NCI-H526 treated with DMSO at 0.1 percent for 48 hours (cell line): ENCODE results near the gene MYL4.
"Not testable (repeated sequence)": the region's sequence is repeated elsewhere in the genome, so short reads cannot be mapped to it uniquely, and the experiment has no call there.

Experiments
- DNase-seq: peaks from one replicate; lab custom pipeline; 2025; lab: John Stamatoyannopoulos, UW

Gene MYL4

DNA sequence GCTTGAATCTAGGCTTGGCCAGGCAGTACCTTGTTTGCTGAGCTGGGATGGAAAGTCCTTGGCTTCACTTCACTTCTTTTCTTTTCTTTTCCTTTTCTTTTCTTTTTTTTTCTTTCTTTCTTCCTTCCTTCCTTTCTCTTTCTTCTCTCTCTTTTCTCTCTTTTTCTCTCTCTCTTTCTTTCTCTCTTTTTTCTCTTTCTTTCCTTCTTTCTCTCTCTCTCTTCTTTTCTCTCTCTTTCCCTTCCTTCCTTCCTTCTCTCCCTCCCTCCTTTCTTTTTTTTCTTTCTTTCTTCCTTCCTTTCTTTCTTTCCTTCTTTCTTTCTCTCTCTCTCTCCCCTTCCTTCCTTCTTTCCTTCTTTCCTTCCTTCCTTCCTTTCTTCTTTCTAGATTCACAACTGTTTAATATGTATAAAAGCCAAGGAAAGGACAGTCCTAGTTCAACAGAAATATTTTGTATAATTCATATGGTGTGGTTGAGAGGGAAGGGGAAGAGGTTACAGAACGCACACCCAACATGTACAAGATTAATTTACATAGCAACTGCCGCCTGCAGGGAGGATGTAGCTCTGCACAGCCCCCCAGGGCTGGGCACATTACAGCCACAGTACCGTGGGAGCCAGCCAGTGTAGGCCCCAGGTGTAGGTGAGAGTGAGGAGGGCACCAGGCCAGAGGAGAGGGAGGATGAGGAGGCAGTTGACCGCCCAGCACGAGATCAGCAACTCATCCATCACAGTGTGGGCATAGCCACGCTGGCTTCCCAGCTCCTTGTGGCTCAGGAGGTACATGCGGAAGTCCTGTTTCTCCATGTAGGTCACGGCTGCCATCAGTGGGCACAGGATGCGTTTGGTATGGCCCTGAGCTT, 34.8 kb downstream of the MYL4 start:
- DNase-seq: peak; percentile 46

GRCh38 chr17:47244697-47245096, 35.5 kb downstream of the MYL4 start:
- no peak for DNase-seq

DNA sequence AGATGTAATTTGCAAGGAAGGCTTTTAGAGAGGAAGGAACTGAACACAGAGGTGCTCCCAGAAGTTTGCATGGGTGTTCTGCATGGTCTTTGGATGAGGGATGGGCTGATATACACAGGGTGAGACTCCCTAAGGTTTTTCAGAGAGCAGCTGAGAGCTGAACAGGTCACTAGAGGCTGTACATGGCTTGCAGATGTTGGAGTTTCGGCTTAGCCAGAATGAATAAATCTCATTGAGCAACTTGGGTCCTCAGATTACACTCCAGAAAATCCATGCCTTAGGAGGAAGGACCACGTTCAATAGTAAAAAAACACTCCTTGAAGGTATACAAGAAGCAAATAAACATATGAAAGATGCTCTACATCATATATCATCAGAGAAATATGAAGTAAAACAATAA, 37.0 kb downstream of the MYL4 start:
- DNase-seq: no peak

DNA sequence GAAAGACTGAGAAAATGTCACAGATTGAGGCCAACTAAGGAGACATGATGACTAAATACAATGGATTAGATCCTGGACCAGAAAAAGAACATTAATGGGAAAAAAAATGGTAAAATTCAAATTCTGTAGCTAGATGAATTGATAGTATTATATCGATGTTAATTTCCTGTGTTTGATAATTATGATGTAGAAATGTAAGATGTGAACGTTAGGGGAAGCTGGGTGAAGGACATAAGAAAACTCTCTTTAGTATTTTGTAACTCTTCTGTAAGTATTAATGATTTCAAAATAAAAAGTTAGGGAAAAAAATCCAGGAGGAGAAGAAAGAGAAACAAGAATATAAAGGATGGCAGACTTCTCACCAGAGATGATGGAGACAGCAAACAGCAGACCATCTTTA, 41.7 kb downstream of the MYL4 start:
- no peak for DNase-seq

DNA sequence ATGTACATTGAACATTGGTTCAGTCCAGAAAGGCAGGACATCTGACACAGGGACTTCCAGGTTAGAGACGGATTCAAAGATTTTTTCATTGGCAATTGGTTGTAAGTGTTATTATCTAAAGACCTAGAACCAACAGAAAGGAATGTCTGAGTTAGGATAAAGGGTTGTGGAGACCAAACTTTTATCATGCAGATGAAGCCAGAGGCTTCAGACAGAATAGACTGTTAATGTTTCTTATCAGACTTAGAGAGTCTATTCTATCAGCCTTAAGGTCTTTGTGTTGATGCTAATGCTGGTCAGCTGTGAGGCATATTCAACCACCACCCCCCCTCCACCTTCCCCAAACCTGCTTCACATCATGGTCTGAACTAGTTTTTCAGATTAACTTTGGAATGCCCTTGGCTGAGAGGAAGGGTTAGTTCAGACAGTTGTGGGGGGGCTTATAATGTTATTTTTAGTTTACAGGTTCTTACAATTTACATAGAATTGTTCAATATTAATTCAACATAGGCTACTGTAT, 42.3 kb downstream of the MYL4 start:
- no peak for DNase-seq

- DNase-seq: no peak
These were observed 43.1 kb downstream of the MYL4 start for GRCh38 chr17:47252209-47252608.

- DNase-seq: no peak
These were observed 43.8 kb downstream of the MYL4 start for GRCh38 chr17:47252766-47253512.

DNA sequence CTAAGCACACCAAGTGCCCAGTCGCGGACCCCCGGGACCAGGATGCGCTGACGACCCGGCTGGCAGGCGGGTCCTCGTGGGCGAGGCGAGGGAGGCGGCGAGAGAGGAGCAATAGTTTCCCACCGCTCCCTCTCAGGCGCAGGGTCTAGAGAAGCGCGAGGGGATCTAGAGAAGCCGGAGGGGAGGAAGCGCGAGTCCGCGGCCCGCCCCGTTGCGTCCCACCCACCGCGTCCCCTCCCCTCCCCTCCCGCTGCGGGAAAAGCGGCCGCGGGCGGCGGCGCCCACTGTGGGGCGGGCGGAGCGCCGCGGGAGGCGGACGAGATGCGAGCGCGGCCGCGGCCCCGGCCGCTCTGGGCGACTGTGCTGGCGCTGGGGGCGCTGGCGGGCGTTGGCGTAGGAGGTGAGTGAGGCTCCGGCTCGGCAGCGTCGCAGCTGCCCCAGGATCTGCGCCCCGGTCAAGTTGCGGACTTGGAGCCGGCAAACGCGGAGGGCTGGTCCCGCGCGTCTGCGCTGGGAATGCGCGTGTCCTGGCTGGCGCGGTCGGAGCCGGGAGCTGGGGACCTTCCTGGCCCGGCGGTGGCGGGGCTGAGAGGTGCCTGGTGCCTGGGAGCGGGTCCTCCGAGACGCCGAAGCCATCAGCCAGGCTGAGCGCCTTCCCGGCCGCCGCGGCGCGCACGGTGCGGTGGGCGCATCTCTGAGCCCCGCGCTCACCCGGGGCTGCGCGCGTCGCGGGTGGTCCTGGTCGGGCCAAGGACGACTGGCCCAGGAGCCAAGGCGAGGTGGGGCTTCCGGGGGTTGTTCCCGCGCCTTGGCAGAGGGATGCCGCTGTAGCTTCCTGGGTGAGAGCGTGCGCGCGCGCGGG, 44.6 kb downstream of the MYL4 start, which contains the start of gene ITGB3:
TSS of gene ITGB3 (plus strand) at position 287 of the 862 bp plus-strand sequence. CDS start at position 322, 35 bp downstream.
- peak; percentile 65 for DNase-seq

DNA sequence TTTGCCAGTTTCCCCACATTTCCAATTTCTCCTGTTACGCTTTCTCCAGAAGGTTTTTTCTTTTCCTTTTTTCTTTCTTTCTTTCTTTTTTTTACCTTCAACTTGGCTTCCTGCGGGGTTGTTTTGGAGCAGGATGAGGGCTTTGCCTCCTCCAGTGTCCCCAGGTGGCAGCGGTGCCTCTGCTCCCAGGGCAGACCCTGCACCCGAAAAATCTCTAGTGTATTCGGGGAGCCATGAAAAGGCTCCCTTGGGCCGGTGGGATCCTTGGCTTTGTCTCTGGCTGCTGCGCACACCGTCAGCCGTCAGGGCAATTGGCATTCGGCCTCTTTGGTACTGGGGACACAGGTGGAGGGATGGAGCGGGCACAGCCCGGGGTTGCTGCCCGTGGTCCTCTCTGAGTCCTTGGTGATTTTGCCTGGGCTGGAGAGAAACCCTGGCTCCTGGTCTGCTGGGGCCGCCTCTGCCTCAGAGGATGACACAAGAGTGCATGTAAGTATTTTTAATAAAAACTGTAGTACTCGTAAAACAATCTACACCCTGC, 45.3 kb downstream of the MYL4 start:
- no peak for DNase-seq

DNA sequence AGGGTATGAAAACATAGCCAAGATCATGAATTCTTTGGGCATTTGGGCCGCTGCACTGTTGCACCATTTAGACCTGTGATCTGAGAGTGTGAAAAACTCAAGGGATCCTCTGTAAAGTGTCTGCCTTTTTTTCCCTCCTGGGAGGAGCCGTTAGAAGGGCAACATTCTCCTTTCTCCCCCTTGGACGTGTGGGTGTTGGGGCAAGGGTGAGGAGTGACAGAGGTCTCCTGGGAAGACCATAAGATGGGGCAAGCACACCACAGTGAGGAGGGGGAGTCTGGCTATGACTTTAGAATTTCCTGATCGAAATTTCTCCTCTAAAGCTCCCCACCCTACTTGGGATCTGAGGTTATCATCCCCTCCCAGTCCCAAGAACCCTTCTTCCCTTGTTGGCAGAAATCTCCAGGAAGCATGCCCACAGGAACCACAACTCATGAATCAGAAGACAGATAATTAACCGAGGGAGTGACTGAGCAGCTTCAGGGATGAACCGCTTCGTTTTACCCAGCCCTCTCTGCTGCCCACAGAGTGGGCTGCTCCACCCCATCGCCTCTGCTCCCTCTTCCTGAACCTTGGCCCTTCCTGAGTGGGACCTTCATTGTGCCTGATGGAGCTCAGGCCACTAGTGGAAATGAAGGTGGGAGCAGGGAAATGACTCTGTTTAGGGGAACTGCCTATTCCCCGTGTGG, 48.6 kb downstream of the MYL4 start:
- DNase-seq: no peak

DNA sequence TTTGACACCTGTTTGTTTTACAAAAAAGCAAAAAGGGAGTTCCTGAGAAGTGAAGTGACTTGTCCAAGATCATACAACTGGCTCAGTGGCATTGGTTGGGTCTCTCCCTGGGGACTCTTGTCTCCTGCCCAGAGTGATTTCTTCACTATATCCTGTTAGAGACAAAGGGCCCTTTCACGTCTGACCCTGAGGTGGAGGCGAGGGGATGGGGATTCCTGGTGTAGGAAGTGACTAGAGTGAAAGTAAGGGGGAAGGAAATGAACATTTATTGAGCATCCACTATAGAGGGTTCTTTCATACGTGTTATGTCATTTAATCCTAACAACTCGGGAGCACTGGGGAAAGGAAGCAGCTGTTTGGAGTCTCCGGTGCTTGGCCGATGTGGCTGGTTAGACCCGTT, 53.4 kb downstream of the MYL4 start:
- no peak for DNase-seq

DNA sequence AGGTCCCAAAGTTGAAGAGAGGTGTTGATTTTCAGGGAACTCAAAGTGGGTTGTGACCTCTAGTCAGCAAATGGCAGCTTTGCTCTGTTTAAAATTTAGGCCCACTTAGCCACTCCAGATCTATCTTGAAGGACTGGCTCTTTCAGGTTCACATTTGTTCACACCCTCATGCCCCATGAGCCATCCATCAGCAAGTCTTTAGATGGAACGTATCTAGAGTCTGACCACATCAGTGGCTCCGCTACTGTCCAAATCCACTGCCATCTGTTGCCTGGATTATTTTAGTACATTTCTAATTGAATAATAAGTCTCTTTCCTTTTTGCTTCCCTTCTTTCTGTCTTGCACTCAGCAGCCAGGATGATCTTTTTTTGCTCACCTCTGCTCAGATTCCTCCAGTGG, 55.0 kb downstream of the MYL4 start:
- no peak for DNase-seq

GRCh38 chr17:47265983-47266541, 56.9 kb downstream of the MYL4 start:
- no peak for DNase-seq

DNA sequence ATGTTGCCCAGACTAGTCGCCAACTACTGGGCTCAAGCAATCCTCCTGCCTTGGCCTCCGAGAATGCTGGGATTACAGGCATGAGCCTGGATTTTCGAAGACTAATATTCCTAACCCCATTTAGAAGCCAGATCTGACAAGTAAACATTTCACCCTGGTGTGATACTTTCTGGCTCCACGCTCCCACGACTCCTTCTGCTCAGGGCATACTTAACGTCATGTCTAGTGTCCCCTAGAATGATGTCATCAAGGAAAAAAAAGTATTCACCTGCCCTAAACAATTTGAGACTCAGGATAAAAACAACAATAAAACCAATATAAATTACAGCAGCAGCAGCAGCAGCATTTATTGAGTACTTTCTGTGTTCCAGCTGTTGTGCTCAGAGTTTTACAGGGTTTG, 57.6 kb downstream of the MYL4 start:
- DNase-seq: no peak

- DNase-seq: no peak
These were observed 58.2 kb downstream of the MYL4 start for GRCh38 chr17:47267354-47267828.

DNA sequence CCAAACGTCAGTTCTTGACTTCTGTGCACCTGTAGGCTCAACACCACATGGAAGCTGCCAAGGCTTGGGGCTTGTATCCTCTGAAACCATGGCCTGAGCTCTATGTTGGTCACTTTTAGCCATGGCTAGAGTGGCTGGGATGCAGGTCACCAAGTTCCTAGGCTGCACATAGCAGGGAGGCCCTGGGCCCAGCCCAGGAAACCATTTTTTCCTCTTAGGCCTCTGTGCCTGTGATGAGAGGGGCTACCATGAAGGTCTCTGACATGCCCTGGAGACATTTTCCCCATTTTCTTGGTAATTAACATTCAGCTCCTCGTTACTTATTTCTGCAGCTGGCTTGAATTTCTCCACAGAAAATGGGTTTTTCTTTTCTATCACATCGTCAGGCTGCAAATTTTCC, 59.8 kb downstream of the MYL4 start:
- DNase-seq: not testable (repeated sequence)

DNA sequence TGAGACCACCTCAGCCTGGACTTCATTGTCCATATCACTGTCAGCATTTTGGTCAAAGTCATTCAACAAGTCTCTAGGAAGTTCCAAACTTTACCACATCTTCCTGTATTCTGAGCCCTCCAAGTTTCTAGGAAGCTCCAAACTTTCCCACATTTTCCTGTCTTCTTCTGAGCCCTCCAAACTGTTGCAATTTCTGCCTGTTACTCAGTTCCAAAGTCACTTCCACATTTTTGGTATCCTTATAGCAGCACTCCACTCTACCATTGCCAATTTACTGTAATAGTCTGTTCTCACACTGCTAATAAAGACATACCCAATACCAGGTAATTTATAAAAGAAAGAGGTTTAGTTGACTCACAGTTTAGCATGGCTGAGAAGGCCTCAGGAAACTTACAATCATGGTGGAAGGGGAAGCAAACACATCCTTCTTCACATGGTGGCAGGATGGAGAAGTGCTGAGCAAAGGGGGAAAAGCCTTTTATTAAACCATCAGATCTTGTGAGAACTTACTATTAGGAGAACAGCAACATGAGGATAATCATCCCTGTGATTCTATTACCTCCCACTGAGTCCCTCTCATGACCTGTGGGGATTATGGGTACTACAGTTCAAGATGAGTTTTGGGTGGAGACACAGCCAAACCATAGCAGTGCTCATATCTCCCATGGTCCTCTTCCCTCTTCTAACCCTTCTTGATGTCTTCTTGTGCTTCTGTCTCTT, 60.6 kb downstream of the MYL4 start:
- not testable (repeated sequence) for DNase-seq

DNA sequence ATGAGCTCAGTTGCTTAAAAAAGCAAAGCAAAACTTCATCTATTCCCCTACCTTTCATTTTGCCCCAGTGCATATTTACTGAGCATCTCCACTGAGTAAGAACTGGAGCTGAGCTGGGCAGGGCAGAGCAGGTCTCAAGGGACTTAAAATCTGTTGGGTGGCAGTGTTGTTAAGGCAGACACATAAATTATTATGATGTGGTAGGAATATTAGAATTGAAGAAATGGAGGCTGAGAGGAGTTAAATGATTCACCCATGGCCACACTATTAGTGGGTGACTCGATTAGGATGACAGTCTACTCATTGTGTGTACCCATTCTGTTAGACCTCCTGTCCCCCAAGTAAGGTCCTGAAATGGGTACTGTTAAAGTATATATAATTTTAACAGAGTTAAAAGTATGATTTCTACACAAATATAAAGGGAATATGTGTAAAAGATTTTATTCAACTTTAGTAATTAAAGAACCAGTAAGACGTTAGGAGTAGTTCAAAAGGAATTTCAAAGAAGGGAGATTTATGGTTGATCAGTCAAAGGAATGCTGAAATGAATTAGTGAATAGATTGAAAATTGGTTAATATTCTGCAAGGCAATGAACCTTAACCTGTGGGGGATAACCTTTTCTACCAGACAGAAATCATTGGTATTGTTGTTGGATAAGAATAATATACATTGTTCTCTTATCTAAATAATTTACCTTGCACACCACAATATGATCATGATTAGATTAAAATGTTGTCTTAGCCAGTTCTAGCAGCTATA, 62.0 kb downstream of the MYL4 start:
- no peak for DNase-seq

DNA sequence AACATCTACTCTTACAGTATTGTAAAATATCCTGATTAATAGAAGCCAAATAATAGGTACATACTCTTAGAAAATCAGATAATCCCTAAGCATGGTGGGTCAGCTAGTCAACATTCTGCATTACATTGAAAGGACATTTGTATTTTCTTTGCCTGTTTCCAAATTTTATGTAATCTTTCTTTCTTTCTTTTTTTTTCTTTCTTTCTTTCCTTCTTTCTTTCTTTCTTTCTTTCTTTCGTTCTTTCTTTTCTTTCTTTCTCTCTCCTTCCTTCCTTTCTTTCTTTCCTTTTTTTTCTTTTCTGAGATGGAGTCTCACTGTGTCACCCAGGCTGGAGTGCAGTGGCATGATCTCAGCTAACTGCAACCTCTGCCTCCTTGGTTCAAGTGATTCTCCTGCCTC, 63.3 kb downstream of the MYL4 start:
- DNase-seq: no peak
